NB4 (cell line): Measurements from ENCODE around the gene NR3C2.

Source experiments
- POLR2A ChIP-seq: IDR thresholded peaks from 2 replicates; pipeline ENCODE4 v1.6.1; 2011; ENCODE audit warnings: mild to moderate bottlenecking; ENCODE audit not compliant: insufficient read length; ENCODE audit errors: extremely low read depth
- TF ChIP-seq, protein P1 (sequence below): IDR thresholded peaks from one replicate; pipeline ENCODE4 v1.5.1; 2012; ENCODE audit warnings: low read depth, low read length
- TF ChIP-seq, protein P2 (sequence below): IDR thresholded peaks from 2 replicates; pipeline ENCODE4 v1.6.1; 2011; ENCODE audit warnings: low read depth, low read length

DNA sequence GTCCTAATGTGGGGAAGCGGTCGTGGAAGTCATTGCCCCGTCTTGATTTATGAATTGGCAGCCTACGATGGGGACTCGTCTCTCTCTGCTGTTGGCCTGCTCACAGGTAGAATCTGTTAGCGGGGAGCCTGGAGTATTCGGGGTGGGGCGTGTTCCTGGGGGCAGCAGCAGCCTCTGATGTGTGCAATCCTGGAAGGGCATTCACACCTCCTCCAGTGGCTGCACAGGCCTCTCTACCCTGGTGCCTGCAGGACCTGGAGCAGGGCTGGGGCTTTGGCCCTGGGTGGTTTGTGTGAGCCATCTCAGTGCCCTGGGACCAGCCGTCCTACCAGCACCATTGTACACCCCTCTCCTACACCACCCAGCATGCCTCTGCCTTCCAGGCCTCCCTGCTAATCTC lies 369.4 kb downstream of the NR3C2 start:
- TF ChIP-seq, protein P1, sequence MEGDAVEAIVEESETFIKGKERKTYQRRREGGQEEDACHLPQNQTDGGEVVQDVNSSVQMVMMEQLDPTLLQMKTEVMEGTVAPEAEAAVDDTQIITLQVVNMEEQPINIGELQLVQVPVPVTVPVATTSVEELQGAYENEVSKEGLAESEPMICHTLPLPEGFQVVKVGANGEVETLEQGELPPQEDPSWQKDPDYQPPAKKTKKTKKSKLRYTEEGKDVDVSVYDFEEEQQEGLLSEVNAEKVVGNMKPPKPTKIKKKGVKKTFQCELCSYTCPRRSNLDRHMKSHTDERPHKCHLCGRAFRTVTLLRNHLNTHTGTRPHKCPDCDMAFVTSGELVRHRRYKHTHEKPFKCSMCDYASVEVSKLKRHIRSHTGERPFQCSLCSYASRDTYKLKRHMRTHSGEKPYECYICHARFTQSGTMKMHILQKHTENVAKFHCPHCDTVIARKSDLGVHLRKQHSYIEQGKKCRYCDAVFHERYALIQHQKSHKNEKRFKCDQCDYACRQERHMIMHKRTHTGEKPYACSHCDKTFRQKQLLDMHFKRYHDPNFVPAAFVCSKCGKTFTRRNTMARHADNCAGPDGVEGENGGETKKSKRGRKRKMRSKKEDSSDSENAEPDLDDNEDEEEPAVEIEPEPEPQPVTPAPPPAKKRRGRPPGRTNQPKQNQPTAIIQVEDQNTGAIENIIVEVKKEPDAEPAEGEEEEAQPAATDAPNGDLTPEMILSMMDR, result no peak
- no peak for TF ChIP-seq POLR2A
- TF ChIP-seq, protein P2, sequence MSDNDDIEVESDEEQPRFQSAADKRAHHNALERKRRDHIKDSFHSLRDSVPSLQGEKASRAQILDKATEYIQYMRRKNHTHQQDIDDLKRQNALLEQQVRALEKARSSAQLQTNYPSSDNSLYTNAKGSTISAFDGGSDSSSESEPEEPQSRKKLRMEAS, result no peak
